ENCODE results near the gene PSME1.

DNA sequence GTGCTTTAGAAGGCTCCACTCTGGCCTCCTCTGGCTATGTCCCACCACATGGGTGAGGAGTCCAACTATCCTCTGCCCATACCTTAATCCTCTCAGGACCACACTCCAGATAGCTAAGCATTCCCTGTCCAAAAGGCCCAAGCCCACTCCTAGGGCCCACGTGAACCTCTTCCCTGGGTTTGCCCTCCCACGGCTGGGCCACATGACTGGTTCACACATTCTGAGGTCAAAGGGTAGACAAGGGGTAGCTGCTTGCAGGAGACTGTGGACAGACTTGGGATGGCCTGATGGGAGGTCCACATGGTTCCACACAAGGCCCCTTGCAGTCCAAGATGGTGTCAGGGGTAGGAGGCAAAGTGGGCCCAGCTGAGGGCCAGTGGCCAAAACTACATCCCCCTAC lies 47.9 kb upstream of the PSME1 start:
- TF ChIP-seq, protein P1, sequence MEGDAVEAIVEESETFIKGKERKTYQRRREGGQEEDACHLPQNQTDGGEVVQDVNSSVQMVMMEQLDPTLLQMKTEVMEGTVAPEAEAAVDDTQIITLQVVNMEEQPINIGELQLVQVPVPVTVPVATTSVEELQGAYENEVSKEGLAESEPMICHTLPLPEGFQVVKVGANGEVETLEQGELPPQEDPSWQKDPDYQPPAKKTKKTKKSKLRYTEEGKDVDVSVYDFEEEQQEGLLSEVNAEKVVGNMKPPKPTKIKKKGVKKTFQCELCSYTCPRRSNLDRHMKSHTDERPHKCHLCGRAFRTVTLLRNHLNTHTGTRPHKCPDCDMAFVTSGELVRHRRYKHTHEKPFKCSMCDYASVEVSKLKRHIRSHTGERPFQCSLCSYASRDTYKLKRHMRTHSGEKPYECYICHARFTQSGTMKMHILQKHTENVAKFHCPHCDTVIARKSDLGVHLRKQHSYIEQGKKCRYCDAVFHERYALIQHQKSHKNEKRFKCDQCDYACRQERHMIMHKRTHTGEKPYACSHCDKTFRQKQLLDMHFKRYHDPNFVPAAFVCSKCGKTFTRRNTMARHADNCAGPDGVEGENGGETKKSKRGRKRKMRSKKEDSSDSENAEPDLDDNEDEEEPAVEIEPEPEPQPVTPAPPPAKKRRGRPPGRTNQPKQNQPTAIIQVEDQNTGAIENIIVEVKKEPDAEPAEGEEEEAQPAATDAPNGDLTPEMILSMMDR (IDR thresholded peaks at IDR 0.05), result no peak
- TF ChIP-seq ZFX (IDR thresholded peaks at IDR 0.05; ENCODE audit: borderline replicate concordance), result no peak
